ENCODE measurements around the gene TNFRSF6B. TPM values are rescaled to one million over a fixed set of nuclear protein-coding genes. Genes with fewer than 3 reads are reported as not detected.

TNFRSF6B gene
- total and polyA plus RNA-seq, 2 of the 4 experiments (the other 2 are of a cell fraction) = 1.3 to 11.0 TPM

DNA sequence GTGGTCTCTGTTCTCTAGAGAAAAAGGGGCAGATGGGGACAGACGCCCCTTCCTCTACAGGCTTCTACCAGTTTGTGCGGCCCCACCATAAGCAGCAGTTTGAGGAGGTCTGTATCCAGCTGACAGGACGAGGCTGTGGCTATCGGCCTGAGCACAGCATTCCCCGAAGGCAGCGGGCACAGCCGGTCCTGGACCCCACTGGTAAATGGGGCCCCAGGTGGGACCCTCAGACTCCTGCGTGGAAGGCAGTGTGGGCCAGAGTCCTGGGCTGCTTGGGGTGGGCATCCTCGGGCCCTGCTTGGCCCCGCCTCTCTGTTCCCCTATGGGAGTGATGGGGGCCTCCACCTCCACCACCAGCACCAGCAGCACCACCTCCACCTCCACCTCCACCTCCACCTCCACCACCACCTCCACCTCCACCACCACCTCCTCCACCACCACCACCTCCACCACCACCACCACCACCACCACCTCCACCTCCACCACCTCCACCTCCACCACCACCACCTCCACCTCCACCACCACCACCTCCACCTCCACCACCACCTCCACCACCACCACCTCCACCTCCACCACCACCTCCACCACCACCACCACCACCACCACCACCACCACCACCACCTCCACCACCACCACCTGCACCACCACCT, 3.2 kb upstream of the TNFRSF6B start:
- no TSS peak for BruUV-seq (replicated peaks)
- POLR2A ChIA-PET (ENCODE audit: unreplicated experiment) = no interaction called here

More for the DNA sequence above, 3.2 kb upstream of the TNFRSF6B start:
- H3K23ac ChIP-seq (ENCODE audit: low read depth, low read length) = no peak overlapping the region
- H3K79me1 ChIP-seq (ENCODE audit: low read depth in 1 of 2, low read length in 2 of 2) = peaks cover 8 to 26% of the 10 kb centered on the region in 2 experiments; a peak in 3 of 4 replicates
- peaks cover 6% of the 10 kb centered on the region; the same call in 1 of the 2 replicates for H3K4me1 ChIP-seq (ENCODE audit: control insufficient read depth, insufficient read depth, low read length)
- no peak for TF ChIP-seq POLR2A (IDR thresholded peaks at IDR 0.05; ENCODE audit: low read depth, low read length)
- TF ChIP-seq FOS (IDR thresholded peaks at IDR 0.05; ENCODE audit: low read depth, low read length) = no peak
- TF ChIP-seq RCOR1 (IDR thresholded peaks at IDR 0.05; ENCODE audit: insufficient replicate concordance, low read length) = no peak
- no peak for TF ChIP-seq NFE2L2 (IDR thresholded peaks at IDR 0.05; ENCODE audit: low read depth, low read length)
- TF ChIP-seq CHD1 (IDR thresholded peaks at IDR 0.05; ENCODE audit: low read depth, low read length) = no peak
- no peak for TF ChIP-seq MAFK (IDR thresholded peaks at IDR 0.05; ENCODE audit: low read depth, low read length)
- no peak for TF ChIP-seq SMC3 (IDR thresholded peaks at IDR 0.05; ENCODE audit: low read depth, low read length)
- no peak for TF ChIP-seq MAZ (IDR thresholded peaks at IDR 0.05; ENCODE audit: borderline replicate concordance, low read depth, low read length)
- TF ChIP-seq CEBPB (IDR thresholded peaks at IDR 0.05; ENCODE audit: low read depth, low read length) = no peak
- TF ChIP-seq, protein P1, sequence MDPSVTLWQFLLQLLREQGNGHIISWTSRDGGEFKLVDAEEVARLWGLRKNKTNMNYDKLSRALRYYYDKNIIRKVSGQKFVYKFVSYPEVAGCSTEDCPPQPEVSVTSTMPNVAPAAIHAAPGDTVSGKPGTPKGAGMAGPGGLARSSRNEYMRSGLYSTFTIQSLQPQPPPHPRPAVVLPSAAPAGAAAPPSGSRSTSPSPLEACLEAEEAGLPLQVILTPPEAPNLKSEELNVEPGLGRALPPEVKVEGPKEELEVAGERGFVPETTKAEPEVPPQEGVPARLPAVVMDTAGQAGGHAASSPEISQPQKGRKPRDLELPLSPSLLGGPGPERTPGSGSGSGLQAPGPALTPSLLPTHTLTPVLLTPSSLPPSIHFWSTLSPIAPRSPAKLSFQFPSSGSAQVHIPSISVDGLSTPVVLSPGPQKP (IDR thresholded peaks at IDR 0.05; ENCODE audit: borderline replicate concordance, low read depth, low read length) = no peak
- TF ChIP-seq MXI1 (IDR thresholded peaks at IDR 0.05; ENCODE audit: borderline replicate concordance, low read depth, low read length) = no peak
- TF ChIP-seq BHLHE40 (IDR thresholded peaks at IDR 0.05; ENCODE audit: low read depth, low read length) = no peak
- no peak for TF ChIP-seq RFX5 (IDR thresholded peaks at IDR 0.05; ENCODE audit: low read depth, low read length)
- TF ChIP-seq, protein P2, sequence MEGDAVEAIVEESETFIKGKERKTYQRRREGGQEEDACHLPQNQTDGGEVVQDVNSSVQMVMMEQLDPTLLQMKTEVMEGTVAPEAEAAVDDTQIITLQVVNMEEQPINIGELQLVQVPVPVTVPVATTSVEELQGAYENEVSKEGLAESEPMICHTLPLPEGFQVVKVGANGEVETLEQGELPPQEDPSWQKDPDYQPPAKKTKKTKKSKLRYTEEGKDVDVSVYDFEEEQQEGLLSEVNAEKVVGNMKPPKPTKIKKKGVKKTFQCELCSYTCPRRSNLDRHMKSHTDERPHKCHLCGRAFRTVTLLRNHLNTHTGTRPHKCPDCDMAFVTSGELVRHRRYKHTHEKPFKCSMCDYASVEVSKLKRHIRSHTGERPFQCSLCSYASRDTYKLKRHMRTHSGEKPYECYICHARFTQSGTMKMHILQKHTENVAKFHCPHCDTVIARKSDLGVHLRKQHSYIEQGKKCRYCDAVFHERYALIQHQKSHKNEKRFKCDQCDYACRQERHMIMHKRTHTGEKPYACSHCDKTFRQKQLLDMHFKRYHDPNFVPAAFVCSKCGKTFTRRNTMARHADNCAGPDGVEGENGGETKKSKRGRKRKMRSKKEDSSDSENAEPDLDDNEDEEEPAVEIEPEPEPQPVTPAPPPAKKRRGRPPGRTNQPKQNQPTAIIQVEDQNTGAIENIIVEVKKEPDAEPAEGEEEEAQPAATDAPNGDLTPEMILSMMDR (conservative IDR thresholded peaks at IDR 0.05; ENCODE audit: low read depth, low read length) = no peak
- TF ChIP-seq RAD21 (IDR thresholded peaks at IDR 0.05; ENCODE audit: low read length) = no peak
- TF ChIP-seq USF2 (IDR thresholded peaks at IDR 0.05; ENCODE audit: low read depth, low read length) = no peak
- H4K91ac ChIP-seq (ENCODE audit: insufficient read depth, low read depth, low read length) = no peak overlapping the region
- no peaks in the 10 kb centered on the region for H3K27me3 ChIP-seq (ENCODE audit: control insufficient read depth, insufficient read depth, low read length)
- in situ Hi-C loops (cut with MboI; ENCODE audit: low sequenced_read_pairs) = no loop called here
- no peak overlapping the region for H2BK120ac ChIP-seq (ENCODE audit: low read depth, low read length)
- CTCF ChIA-PET = no interaction called here
- DNase-seq = no peak
- intact Hi-C loops (cut with micrococcal nuclease) = no loop called here
- H3K27ac ChIP-seq (ENCODE audit: insufficient read depth, low read length) = no peak overlapping the region
- no peak overlapping the region for H3K14ac ChIP-seq (replicated peaks; ENCODE audit: low read depth, low read length)
- no peaks in the 10 kb centered on the region for H4K20me1 ChIP-seq (ENCODE audit: insufficient read depth, low read length)
- no peak overlapping the region for H3K4ac ChIP-seq (ENCODE audit: low read depth, low read length)
- H4K8ac ChIP-seq (ENCODE audit: low read depth in 2 of 2, low read length in 2 of 2) = no peak overlapping the region
- H3K9ac ChIP-seq (ENCODE audit: low read depth, low read length) = no peak overlapping the region
- dilution Hi-C loops (cut with HindIII; ENCODE audit: low sequenced_read_pairs, unreplicated experiment) = no loop called here
- no peaks in the 10 kb centered on the region for H3K9me1 ChIP-seq (ENCODE audit: insufficient read depth, low read length)
- H3K9me3 ChIP-seq (ENCODE audit: control insufficient read depth, insufficient read depth, low read length) = no peaks in the 10 kb centered on the region
- H4K5ac ChIP-seq (ENCODE audit: low read depth, low read length) = no peak overlapping the region
- H3K18ac ChIP-seq (ENCODE audit: low read depth, low read length) = no peak overlapping the region
- no peak overlapping the region for H2BK15ac ChIP-seq (ENCODE audit: low read depth, low read length)
- H3K56ac ChIP-seq (ENCODE audit: extremely low read depth, insufficient read depth, low read length) = no peak overlapping the region
- H2BK5ac ChIP-seq (ENCODE audit: low read depth, low read length, poor library complexity, severe bottlenecking) = no peak overlapping the region
- peaks cover 13% of the 10 kb centered on the region; the same call in 1 of the 2 replicates for H3K36me3 ChIP-seq (ENCODE audit: control insufficient read depth, insufficient read depth, low read length)
- no peak overlapping the region for H3K4me3 ChIP-seq (ENCODE audit: insufficient read depth, low read depth, low read length)
- H2AK5ac ChIP-seq (ENCODE audit: low read depth, low read length) = no peak overlapping the region
- no peak for ATAC-seq (ENCODE audit: low read depth)
- H2AK9ac ChIP-seq (replicated peaks; ENCODE audit: low read depth, low read length, poor library complexity) = peak overlapping the region; percentile 68
- WGBS, 2 experiments (ENCODE audit: extremely low coverage in 2 of 2, insufficient read length in 1 of 2) = 92% methylated on average over 4 of the region's 10 CpGs; no CpG with 5 or more reads in 1 of the 2 experiments
- H2BK20ac ChIP-seq (ENCODE audit: low read depth, low read length) = no peak overlapping the region
- H3K4me2 ChIP-seq (ENCODE audit: low read depth, low read length) = no peak overlapping the region
- no peak overlapping the region for H2AFZ ChIP-seq (replicated peaks; ENCODE audit: low read length, poor library complexity)
